Measurements from ENCODE around the gene SMIM14.

GRCh38 chr4:39648827-39649558, 10.3 kb upstream of the SMIM14 start:
- TF ChIP-seq EZH2 (IDR thresholded peaks at IDR 0.05; ENCODE audit: borderline replicate concordance, low read length) (no peak), CTCF (conservative IDR thresholded peaks at IDR 0.05 in 1 of 2, IDR thresholded peaks at IDR 0.05 in 1 of 2; ENCODE audit: extremely low read depth in 1 of 2, insufficient read depth in 1 of 2, low read depth in 1 of 2, low read length in 2 of 2) (no peak)

All from mammary epithelial cell (primary cell).